HepG2 (cell line): ENCODE data around the gene OARD1. TPM values are rescaled to one million over a fixed set of nuclear protein-coding genes. Genes with fewer than 3 reads are reported as not detected.

ENCODE experiments used
- BCL6 ChIP-seq: IDR thresholded peaks from 2 replicates; pipeline ENCODE4 v1.6.1; 2016; ENCODE audit warnings: missing genetic modification reagents, missing compliant biosample characterization
- HNF4G ChIP-seq, 2 experiments: sonication (generic) in 1 of 2; formaldehyde crosslinking in 1 of 2; IDR thresholded peaks; 2 replicates each; pipeline versions ENCODE4 v1.4.0 to v1.6.1; 2011 to 2020; ENCODE audit warnings: borderline replicate concordance in 2 of 2, low read depth in 2 of 2, mild to moderate bottlenecking in 2 of 2, low read length in 1 of 2, missing genetic modification reagents in 1 of 2, moderate library complexity in 1 of 2
- KLF13 ChIP-seq: sonication (generic); formaldehyde crosslinking; IDR thresholded peaks from 2 replicates; pipeline ENCODE4 v1.4.0; 2020; ENCODE audit warnings: mild to moderate bottlenecking, missing genetic modification reagents
- NR2F1 ChIP-seq, 2 experiments: fragments of 450-650 bp in 1 of 2; formaldehyde crosslinking in 1 of 2; IDR thresholded peaks; 2 replicates each; pipeline versions ENCODE4 v1.5.0 to v1.6.1; 2016 to 2020; ENCODE audit warnings: mild to moderate bottlenecking in 1 of 2, missing compliant biosample characterization in 1 of 2, missing genetic modification reagents in 1 of 2, moderate library complexity in 1 of 2
- POLR2AphosphoS5 ChIP-seq: IDR thresholded peaks from 2 replicates; pipeline ENCODE4 v1.6.1; 2012; ENCODE audit warnings: low read depth, low read length
- SMAD9 ChIP-seq: sonication (generic); formaldehyde crosslinking; IDR thresholded peaks from 2 replicates; pipeline ENCODE4 v1.5.1; 2020; ENCODE audit warnings: mild to moderate bottlenecking, missing genetic modification reagents
- SUZ12 ChIP-seq: fragments of 150-350 bp; IDR thresholded peaks from 2 replicates; pipeline ENCODE4 v1.6.1; 2014; ENCODE audit warnings: low read depth, low read length
- THAP11 ChIP-seq: IDR thresholded peaks from 2 replicates; pipeline ENCODE4 v1.6.1; 2016; ENCODE audit warnings: missing biosample characterization, missing genetic modification reagents
- ZFP37 ChIP-seq: sonication (generic); formaldehyde crosslinking; IDR thresholded peaks from 2 replicates; pipeline ENCODE4 v1.4.0; 2020; ENCODE audit warnings: missing genetic modification reagents, borderline replicate concordance
- ZNF44 ChIP-seq: sonication (generic); formaldehyde crosslinking; IDR thresholded peaks from 2 replicates; pipeline ENCODE4 v1.5.1; 2020; ENCODE audit warnings: mild to moderate bottlenecking, missing genetic modification reagents
- ZNF709 ChIP-seq: sonication (generic); formaldehyde crosslinking; IDR thresholded peaks from 2 replicates; pipeline ENCODE4 v1.5.0; 2020; ENCODE audit warnings: mild to moderate bottlenecking, missing genetic modification reagents
- polyA plus RNA-seq, 8 experiments: library from polyadenylated mRNA; depleted of rRNA in 3 of 8; stranded (reverse) in 7 of 8; unstranded in 1 of 8; fragments of >200 nt; fragmentation: Illumina TruSeq in 4 of 8; extraction: Trizol in 4 of 8; gene quantifications; 2 replicates each; pipeline versions ENCODE4 v1.2.1 to v1.2.3, GENCODE V29; 2011 to 2016; ENCODE audit warnings: low read depth in 4 of 8, missing spikeins in 1 of 8, mixed read lengths in 1 of 8; ENCODE audit not compliant: insufficient read depth in 1 of 8
- total RNA-seq, 5 experiments: library from RNA; depleted of rRNA; stranded (reverse); fragments of >200 nt; fragmentation: Illumina TruSeq; extraction: Trizol; gene quantifications; 2 replicates each; pipeline ENCODE4 v1.2.3, GENCODE V29; 2016; ENCODE audit warnings: low read depth in 1 of 5
- TF ChIP-seq, protein P1 (sequence below): IDR thresholded peaks from 2 replicates; pipeline ENCODE4 v1.6.1; 2016; ENCODE audit warnings: missing genetic modification reagents, missing compliant biosample characterization
- TF ChIP-seq, protein P2 (sequence below): IDR thresholded peaks from 2 replicates; pipeline ENCODE4 v1.6.1; 2016; ENCODE audit warnings: low read depth, control low read depth
- TF ChIP-seq, protein P3 (sequence below): sonication (generic); formaldehyde crosslinking; IDR thresholded peaks from 2 replicates; pipeline ENCODE4 v1.4.0; 2020; ENCODE audit warnings: missing genetic modification reagents
- TF ChIP-seq, protein P4 (sequence below), 2 experiments: fragments of 450-650 bp in 1 of 2; sonication (generic) in 1 of 2; formaldehyde crosslinking in 1 of 2; IDR thresholded peaks; 2 replicates each; pipeline versions ENCODE4 v1.6.1 to v1.8.0; 2016 to 2022; ENCODE audit warnings: antibody characterized with exemption in 1 of 2, mild to moderate bottlenecking in 1 of 2, missing genetic modification reagents in 1 of 2

Gene OARD1
- total and polyA plus RNA-seq, 2 of the 13 experiments (the other 11 are each of a cell fraction or from before 2014, with no cell fraction given), result 18.4 to 49.0 TPM

DNA sequence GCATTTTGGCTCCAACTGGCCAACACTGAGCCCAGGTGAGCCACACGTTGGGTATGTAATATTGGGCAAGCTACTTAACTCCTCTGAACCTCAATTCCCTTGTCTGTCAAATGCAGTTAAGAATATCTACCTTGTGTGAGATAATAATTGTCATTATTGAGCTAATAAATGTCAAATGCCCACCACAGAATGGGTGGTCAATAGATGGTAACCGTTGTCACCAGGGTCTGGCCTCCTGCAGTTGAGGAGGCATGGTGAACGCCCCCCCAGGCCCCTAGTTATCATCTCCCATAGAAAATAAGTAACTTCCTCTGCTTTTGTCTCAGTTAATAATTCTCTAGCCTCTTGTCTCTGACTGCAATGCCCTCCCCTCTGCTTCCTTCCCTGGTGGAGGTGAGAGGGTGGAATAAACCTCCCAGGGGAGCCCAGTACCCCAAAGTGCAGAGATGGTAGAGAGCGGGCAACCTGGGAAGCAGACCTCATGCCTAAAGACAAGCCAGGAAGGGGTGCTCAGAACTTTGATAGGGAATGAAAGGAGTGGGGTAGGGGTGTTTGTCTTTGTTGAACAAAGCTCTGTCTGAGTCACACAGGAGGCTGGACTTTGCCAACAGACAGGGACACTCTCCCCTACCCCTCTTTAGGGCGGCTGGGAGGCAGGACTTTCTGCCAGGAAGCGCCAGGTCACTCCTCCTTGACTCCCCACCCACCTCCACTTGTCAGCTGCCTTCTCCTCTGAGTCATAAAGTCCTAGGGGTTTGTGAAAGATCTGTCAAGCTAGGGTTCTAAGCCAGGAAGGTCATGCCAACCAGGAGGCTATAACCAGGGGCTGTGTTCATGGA lies 31.8 kb downstream of the OARD1 start (continued):
- TF ChIP-seq SUZ12 (no peak), THAP11 (CRISPR knock-in tag) (peak; percentile 53; the same call in 1 of the 2 replicates), ZNF44 (CRISPR knock-in tag) (no peak), ZNF709 (no peak), NR2F1 (CRISPR knock-in tag; IDR thresholded peaks at IDR 0.05) (no peak), BCL6 (CRISPR knock-in tag) (peak; percentile 27; the same call in 1 of the 2 replicates), SMAD9 (CRISPR knock-in tag) (no peak), KLF13 (no peak), ZFP37 (CRISPR knock-in tag) (no peak), POLR2AphosphoS5 (peak; percentile 79), HNF4G (IDR thresholded peaks at IDR 0.05; ENCODE audit: borderline replicate concordance, low read depth, low read length) (peak; percentile 63), HNF4G (CRISPR knock-in tag; IDR thresholded peaks at IDR 0.05; ENCODE audit: borderline replicate concordance, low read depth) (peak; percentile 77; the same call in 1 of the 2 replicates)
- TF ChIP-seq, protein P1, sequence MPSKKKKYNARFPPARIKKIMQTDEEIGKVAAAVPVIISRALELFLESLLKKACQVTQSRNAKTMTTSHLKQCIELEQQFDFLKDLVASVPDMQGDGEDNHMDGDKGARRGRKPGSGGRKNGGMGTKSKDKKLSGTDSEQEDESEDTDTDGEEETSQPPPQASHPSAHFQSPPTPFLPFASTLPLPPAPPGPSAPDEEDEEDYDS (CRISPR knock-in tag), result peak; percentile 82
- TF ChIP-seq, protein P2, sequence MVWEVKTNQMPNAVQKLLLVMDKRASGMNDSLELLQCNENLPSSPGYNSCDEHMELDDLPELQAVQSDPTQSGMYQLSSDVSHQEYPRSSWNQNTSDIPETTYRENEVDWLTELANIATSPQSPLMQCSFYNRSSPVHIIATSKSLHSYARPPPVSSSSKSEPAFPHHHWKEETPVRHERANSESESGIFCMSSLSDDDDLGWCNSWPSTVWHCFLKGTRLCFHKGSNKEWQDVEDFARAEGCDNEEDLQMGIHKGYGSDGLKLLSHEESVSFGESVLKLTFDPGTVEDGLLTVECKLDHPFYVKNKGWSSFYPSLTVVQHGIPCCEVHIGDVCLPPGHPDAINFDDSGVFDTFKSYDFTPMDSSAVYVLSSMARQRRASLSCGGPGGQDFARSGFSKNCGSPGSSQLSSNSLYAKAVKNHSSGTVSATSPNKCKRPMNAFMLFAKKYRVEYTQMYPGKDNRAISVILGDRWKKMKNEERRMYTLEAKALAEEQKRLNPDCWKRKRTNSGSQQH (CRISPR knock-in tag), result peak; percentile 24
- TF ChIP-seq, protein P3, sequence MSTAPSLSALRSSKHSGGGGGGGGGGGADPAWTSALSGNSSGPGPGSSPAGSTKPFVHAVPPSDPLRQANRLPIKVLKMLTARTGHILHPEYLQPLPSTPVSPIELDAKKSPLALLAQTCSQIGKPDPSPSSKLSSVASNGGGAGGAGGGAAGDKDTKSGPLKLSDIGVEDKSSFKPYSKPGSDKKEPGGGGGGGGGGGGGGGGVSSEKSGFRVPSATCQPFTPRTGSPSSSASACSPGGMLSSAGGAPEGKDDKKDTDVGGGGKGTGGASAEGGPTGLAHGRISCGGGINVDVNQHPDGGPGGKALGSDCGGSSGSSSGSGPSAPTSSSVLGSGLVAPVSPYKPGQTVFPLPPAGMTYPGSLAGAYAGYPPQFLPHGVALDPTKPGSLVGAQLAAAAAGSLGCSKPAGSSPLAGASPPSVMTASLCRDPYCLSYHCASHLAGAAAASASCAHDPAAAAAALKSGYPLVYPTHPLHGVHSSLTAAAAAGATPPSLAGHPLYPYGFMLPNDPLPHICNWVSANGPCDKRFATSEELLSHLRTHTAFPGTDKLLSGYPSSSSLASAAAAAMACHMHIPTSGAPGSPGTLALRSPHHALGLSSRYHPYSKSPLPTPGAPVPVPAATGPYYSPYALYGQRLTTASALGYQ, result peak; percentile 44; the same call in 1 of the 2 replicates
- TF ChIP-seq, protein P4, sequence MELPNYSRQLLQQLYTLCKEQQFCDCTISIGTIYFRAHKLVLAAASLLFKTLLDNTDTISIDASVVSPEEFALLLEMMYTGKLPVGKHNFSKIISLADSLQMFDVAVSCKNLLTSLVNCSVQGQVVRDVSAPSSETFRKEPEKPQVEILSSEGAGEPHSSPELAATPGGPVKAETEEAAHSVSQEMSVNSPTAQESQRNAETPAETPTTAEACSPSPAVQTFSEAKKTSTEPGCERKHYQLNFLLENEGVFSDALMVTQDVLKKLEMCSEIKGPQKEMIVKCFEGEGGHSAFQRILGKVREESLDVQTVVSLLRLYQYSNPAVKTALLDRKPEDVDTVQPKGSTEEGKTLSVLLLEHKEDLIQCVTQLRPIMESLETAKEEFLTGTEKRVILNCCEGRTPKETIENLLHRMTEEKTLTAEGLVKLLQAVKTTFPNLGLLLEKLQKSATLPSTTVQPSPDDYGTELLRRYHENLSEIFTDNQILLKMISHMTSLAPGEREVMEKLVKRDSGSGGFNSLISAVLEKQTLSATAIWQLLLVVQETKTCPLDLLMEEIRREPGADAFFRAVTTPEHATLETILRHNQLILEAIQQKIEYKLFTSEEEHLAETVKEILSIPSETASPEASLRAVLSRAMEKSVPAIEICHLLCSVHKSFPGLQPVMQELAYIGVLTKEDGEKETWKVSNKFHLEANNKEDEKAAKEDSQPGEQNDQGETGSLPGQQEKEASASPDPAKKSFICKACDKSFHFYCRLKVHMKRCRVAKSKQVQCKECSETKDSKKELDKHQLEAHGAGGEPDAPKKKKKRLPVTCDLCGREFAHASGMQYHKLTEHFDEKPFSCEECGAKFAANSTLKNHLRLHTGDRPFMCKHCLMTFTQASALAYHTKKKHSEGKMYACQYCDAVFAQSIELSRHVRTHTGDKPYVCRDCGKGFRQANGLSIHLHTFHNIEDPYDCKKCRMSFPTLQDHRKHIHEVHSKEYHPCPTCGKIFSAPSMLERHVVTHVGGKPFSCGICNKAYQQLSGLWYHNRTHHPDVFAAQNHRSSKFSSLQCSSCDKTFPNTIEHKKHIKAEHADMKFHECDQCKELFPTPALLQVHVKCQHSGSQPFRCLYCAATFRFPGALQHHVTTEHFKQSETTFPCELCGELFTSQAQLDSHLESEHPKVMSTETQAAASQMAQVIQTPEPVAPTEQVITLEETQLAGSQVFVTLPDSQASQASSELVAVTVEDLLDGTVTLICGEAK (IDR thresholded peaks at IDR 0.05), result no peak
- TF ChIP-seq, protein P4 (CRISPR knock-in tag; IDR thresholded peaks at IDR 0.05), result peak; percentile 78; the same call in 1 of the 2 replicates
